ENCODE measurements around the gene AOPEP.

GRCh38 chr9:94857791-94858190, 131.3 kb downstream of the AOPEP start:
- no peak for TF ChIP-seq ZFP36 (IDR thresholded peaks at IDR 0.05; ENCODE audit: borderline replicate concordance, low read depth, low read length, partially characterized antibody)
- TF ChIP-seq CBX5 (CRISPR knock-in tag; IDR thresholded peaks at IDR 0.05; ENCODE audit: borderline replicate concordance): no peak
- no peak for TF ChIP-seq SNRNP70 (IDR thresholded peaks at IDR 0.05; ENCODE audit: low read depth, low read length)
